HepG2 (cell line): ENCODE measurements around the gene PAK1. TPM values are rescaled to one million over a fixed set of nuclear protein-coding genes. Genes with fewer than 3 reads are reported as not detected.
A peak's percentile ranks its signal among the peaks of the same experiment; 100 is the strongest.

Source experiments
- ATAC-seq: fragments of 200-7000 bp; cut with Tn5 transposase; 3 replicates; pipeline ENCODE4 v1.9.1; 2020; ENCODE audit warnings: mild to moderate bottlenecking, moderate library complexity
- BruUV-seq: library from RNA; stranded (reverse); fragments of 400-500 nt; replicated peaks from 2 replicates; lab custom pipeline; 2021; lab: Mats Ljungman, UMichigan
- CTCF ChIA-PET: fragments of 300-600 bp; formaldehyde crosslinking; extraction: SDS; loops from one replicate; lab custom pipeline; 2021; ENCODE audit warnings: low total read pairs, inconsistent platforms, low intra/inter-chr PET ratio; lab: Yijun Ruan, JAX
- POLR2A ChIA-PET: fragments of 350-600 bp; sonication (Branson Sonifier 250); formaldehyde crosslinking; loops from one replicate; lab custom pipeline; 2020; ENCODE audit warnings: antibody characterized with exemption, inconsistent platforms; lab: Yijun Ruan, JAX
- DNase-seq: peaks from one replicate; pipeline ENCODE4 v3.0.0-alpha.2; 2015; ENCODE audit warnings: low spot score
- FAIRE-seq: peaks from 3 replicates; lab custom pipeline; 2011; peaks lifted over from hg19 to GRCh38; lab: Jason Lieb, UNC
- H2AFZ ChIP-seq: one replicate; pipeline ENCODE4 v1.6.1; 2011; ENCODE audit warnings: low read length, inconsistent platforms
- H3K27ac ChIP-seq: fragments of 300-600 bp; 3 replicates; pipeline ENCODE4 v1.8.0; 2011; ENCODE audit warnings: mixed run types, mild to moderate bottlenecking, mixed read lengths, low read length, inconsistent platforms; ENCODE audit not compliant: insufficient read depth; ENCODE audit errors: extremely low read length
- H3K27me3 ChIP-seq, 2 experiments: fragments of 200-600 bp in 1 of 2; 2 replicates in 1 of 2; 3 replicates in 1 of 2; pipeline versions ENCODE4 v1.6.0 to v1.8.0; 2011; ENCODE audit warnings: low read length in 2 of 2, mild to moderate bottlenecking in 2 of 2, moderate library complexity in 2 of 2, inconsistent platforms in 1 of 2; ENCODE audit not compliant: insufficient read depth in 2 of 2, control insufficient read depth in 1 of 2
- H3K36me3 ChIP-seq, 2 experiments: fragments of 200-600 bp in 1 of 2; replicated peaks in 1 of 2; 2 replicates in 1 of 2; 3 replicates in 1 of 2; pipeline versions ENCODE4 v1.5.1 to v1.8.0; 2011; ENCODE audit warnings: low read length in 2 of 2, inconsistent platforms in 1 of 2; ENCODE audit not compliant: insufficient read depth in 2 of 2, control insufficient read depth in 1 of 2
- H3K4me1 ChIP-seq: 2 replicates; pipeline ENCODE4 v1.5.1; 2012; ENCODE audit warnings: low read length, inconsistent platforms; ENCODE audit not compliant: insufficient read depth
- H3K4me2 ChIP-seq: 2 replicates; pipeline ENCODE4 v1.6.0; 2011; ENCODE audit warnings: low read depth, low read length, inconsistent platforms
- H3K4me3 ChIP-seq, 3 experiments: fragments of 200-600 bp in 1 of 3; sonication (generic), shearing (Covaris generic) in 1 of 3; replicated peaks in 1 of 3; 2 replicates each; pipeline ENCODE4 v1.5.1; 2011 to 2016; ENCODE audit warnings: low read length in 3 of 3, inconsistent platforms in 2 of 3, low read depth in 2 of 3, mild to moderate bottlenecking in 2 of 3, control low read depth in 1 of 3, mixed read lengths in 1 of 3; ENCODE audit not compliant: insufficient read depth in 1 of 3
- H3K79me2 ChIP-seq: one replicate; pipeline ENCODE4 v1.6.1; 2011; ENCODE audit warnings: low read length, inconsistent platforms; ENCODE audit not compliant: insufficient read depth
- H3K9ac ChIP-seq: 2 replicates; pipeline ENCODE4 v1.6.0; 2011; ENCODE audit warnings: mild to moderate bottlenecking, low read depth, low read length, inconsistent platforms; ENCODE audit not compliant: insufficient read depth
- H3K9me3 ChIP-seq: 2 replicates; pipeline ENCODE4 v1.5.1; 2012; ENCODE audit warnings: mild to moderate bottlenecking, low read length
- H4K20me1 ChIP-seq: 2 replicates; pipeline ENCODE4 v1.6.0; 2011; ENCODE audit warnings: inconsistent platforms, mild to moderate bottlenecking, low read length, moderate library complexity; ENCODE audit not compliant: insufficient read depth
- ATF1 ChIP-seq: IDR thresholded peaks from 2 replicates; pipeline ENCODE4 v1.6.1; 2016; ENCODE audit warnings: mild to moderate bottlenecking, control low read depth
- BCL6 ChIP-seq: IDR thresholded peaks from 2 replicates; pipeline ENCODE4 v1.6.1; 2016; ENCODE audit warnings: missing genetic modification reagents, missing compliant biosample characterization
- HNF4A ChIP-seq: sonication (generic); formaldehyde crosslinking; IDR thresholded peaks from 2 replicates; pipeline ENCODE4 v1.4.0; 2020; ENCODE audit warnings: missing genetic modification reagents
- MIER3 ChIP-seq: IDR thresholded peaks from 2 replicates; pipeline ENCODE4 v1.6.1; 2016; ENCODE audit warnings: missing compliant biosample characterization, borderline replicate concordance
- SP4 ChIP-seq: sonication (generic); formaldehyde crosslinking; IDR thresholded peaks from 2 replicates; pipeline ENCODE4 v1.8.1; 2023; ENCODE audit warnings: mild to moderate bottlenecking, missing genetic modification reagents
- TCF7L2 ChIP-seq: IDR thresholded peaks from 2 replicates; pipeline ENCODE4 v1.6.1; 2011; ENCODE audit warnings: mild to moderate bottlenecking, low read depth, low read length, moderate library complexity
- XRCC5 ChIP-seq: fragments of 200-400 bp; formaldehyde crosslinking; optimal IDR thresholded peaks from 2 replicates; pipeline ENCODE3; 2017; ENCODE audit warnings: mild to moderate bottlenecking, low read length
- ZNF572 ChIP-seq: sonication (generic); formaldehyde crosslinking; IDR thresholded peaks from 2 replicates; pipeline ENCODE4 v1.5.1; 2020; ENCODE audit warnings: mild to moderate bottlenecking, missing genetic modification reagents
- WGBS: methylation state at CpG from one replicate; pipeline ENCODE4 v1.1.6; 2017; ENCODE audit warnings: low lambda C conversion rate; 5-methylcytosine and 5-hydroxymethylcytosine counted together
- in situ Hi-C: cut with HindIII; loops from 2 replicates; pipeline ENCODE4 v1.10.0; 2017; ENCODE audit warnings: low pct_unique_long_range_greater_than_20kb; ENCODE audit not compliant: extremely low pct_ligation_motif_present
- intact Hi-C: fragments of 100-400 bp; cut with micrococcal nuclease; formaldehyde crosslinking; loops from one replicate; pipeline ENCODE4 v1.10.0; 2022; ENCODE audit not compliant: unreplicated experiment
- polyA plus RNA-seq, 8 experiments: library from polyadenylated mRNA; depleted of rRNA in 3 of 8; stranded (reverse) in 7 of 8; unstranded in 1 of 8; fragments of >200 nt; fragmentation: Illumina TruSeq in 4 of 8; extraction: Trizol in 4 of 8; gene quantifications; 2 replicates each; pipeline versions ENCODE4 v1.2.1 to v1.2.3, GENCODE V29; 2011 to 2016; ENCODE audit warnings: low read depth in 4 of 8, missing spikeins in 1 of 8, mixed read lengths in 1 of 8; ENCODE audit not compliant: insufficient read depth in 1 of 8
- total RNA-seq, 5 experiments: library from RNA; depleted of rRNA; stranded (reverse); fragments of >200 nt; fragmentation: Illumina TruSeq; extraction: Trizol; gene quantifications; 2 replicates each; pipeline ENCODE4 v1.2.3, GENCODE V29; 2016; ENCODE audit warnings: low read depth in 1 of 5
- TF ChIP-seq, protein P1 (sequence below): sonication (generic); formaldehyde crosslinking; IDR thresholded peaks from 2 replicates; pipeline ENCODE4 v1.8.0; 2022; ENCODE audit warnings: missing genetic modification reagents, low read depth, mild to moderate bottlenecking, borderline replicate concordance
- TF ChIP-seq, protein P2 (sequence below): sonication (generic); formaldehyde crosslinking; IDR thresholded peaks from 2 replicates; pipeline ENCODE4 v1.4.0; 2020; ENCODE audit warnings: missing genetic modification reagents, mild to moderate bottlenecking, borderline replicate concordance
- TF ChIP-seq, protein P3 (sequence below): IDR thresholded peaks from 2 replicates; pipeline ENCODE4 v1.6.1; 2016; ENCODE audit warnings: control low read depth

Gene PAK1
- total and polyA plus RNA-seq, 2 of the 13 experiments (the other 11 are each of a cell fraction or from before 2014, with no cell fraction given) = 1.5 to 4.3 TPM

DNA sequence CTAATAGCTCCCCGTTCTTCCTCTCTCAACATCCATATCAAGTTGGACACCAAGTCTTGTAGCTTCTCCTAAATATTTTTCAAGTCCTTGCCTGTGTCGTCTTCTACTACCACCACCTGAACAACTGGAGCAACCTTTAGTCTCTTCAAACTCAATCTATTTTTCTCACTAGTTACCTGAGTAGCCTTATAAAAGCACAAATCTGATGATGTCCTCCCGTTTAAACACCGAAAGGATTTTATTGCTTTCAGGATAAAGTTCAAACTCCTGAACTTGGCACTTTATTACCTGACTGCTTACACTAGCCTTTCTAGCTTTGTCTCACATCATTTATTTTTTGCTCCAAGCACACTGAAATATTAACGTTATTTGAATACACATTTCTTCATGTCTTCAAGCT is 1.3 kb upstream of the PAK1 start (continued):
- TF ChIP-seq TCF7L2 (no peak), XRCC5 (no peak), BCL6 (CRISPR knock-in tag) (no peak), ZNF572 (CRISPR knock-in tag) (no peak)
- TF ChIP-seq, protein P1, sequence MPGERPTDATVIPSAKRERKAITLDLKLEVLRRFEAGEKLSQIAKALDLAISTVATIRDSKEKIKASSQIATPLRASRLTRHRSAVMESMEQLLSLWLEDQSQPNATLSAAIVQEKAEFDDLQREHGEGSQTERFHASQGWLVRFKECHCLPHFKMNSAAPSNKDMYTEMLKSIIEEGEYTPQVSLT (CRISPR knock-in tag) = no peak
- TF ChIP-seq, protein P2, sequence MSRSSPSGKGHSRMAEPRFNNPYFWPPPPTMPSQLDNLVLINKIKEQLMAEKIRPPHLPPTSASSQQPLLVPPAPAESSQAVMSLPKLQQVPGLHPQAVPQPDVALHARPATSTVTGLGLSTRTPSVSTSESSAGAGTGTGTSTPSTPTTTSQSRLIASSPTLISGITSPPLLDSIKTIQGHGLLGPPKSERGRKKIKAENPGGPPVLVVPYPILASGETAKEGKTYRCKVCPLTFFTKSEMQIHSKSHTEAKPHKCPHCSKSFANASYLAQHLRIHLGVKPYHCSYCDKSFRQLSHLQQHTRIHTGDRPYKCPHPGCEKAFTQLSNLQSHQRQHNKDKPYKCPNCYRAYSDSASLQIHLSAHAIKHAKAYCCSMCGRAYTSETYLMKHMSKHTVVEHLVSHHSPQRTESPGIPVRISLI = no peak
- TF ChIP-seq, protein P3, sequence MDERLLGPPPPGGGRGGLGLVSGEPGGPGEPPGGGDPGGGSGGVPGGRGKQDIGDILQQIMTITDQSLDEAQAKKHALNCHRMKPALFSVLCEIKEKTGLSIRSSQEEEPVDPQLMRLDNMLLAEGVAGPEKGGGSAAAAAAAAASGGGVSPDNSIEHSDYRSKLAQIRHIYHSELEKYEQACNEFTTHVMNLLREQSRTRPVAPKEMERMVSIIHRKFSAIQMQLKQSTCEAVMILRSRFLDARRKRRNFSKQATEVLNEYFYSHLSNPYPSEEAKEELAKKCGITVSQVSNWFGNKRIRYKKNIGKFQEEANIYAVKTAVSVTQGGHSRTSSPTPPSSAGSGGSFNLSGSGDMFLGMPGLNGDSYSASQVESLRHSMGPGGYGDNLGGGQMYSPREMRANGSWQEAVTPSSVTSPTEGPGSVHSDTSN (CRISPR knock-in tag) = no peak

DNA sequence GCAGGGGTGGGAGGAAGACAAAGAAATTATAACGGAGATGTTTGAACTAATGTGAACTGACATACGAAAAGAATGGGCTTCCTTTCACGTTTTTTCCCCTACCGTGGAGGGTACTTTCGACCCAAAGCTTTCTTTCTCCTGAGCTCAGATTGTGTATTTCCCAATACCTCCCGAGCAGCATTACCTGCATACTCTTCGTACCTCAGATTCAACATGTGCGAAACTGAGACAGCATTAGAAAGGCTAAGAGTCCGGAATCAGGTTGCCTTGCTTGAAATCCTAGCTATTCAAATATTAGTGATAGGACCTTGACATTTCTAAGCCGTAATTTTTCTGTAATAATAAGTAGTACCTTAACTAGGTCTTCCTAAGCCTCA is 778 bp upstream of the PAK1 start:
- ATAC-seq = no peak
- CTCF ChIA-PET = no interaction called here

More for the DNA sequence above, 778 bp upstream of the PAK1 start:
- H2AFZ ChIP-seq = peak overlapping the region; percentile 57
- DNase-seq = no peak
- no peak for FAIRE-seq
- TSS peak; percentile 89 for BruUV-seq
- no peaks in the 10 kb centered on the region for H3K9me3 ChIP-seq
- in situ Hi-C loops (no loop called here), intact Hi-C loops (loop anchor here (5.0 kb wide), 1 partner anchor 73 kb away; no protein-coding TSS in a partner anchor)
- H4K20me1 ChIP-seq = no peaks in the 10 kb centered on the region
- H3K36me3 ChIP-seq = no peaks in the 10 kb centered on the region
- no peaks in the 10 kb centered on the region for H3K79me2 ChIP-seq
- H3K27ac ChIP-seq = no peak overlapping the region
- peaks cover 51% of the 10 kb centered on the region for H3K4me1 ChIP-seq
- peak overlapping the region; percentile 52 to 72 (median 53); a peak in 4 of 6 replicates for H3K4me3 ChIP-seq
- H3K4me2 ChIP-seq = peak overlapping the region; percentile 85
- H3K9ac ChIP-seq = peak overlapping the region; percentile 38
- 3% methylated on average over 10 of the region's 10 CpGs for WGBS
- TF ChIP-seq SP4 (CRISPR knock-in tag) (0 out of 2 replicates have a peak, but pooled peaks have one; percentile 0), ATF1 (CRISPR knock-in tag) (peak; percentile 16; the same call in 1 of the 2 replicates), HNF4A (CRISPR knock-in tag) (no peak), MIER3 (CRISPR knock-in tag) (no peak)
- H3K27me3 ChIP-seq = peaks cover 0 to 24% of the 10 kb centered on the region in 2 experiments; a peak in 2 of 5 replicates
- POLR2A ChIA-PET = no interaction called here
